Esophagus muscularis mucosa (tissue), 4 donors: ENCODE data around the gene ABCC4. TPM values are rescaled to one million over a fixed set of nuclear protein-coding genes. Genes with fewer than 3 reads are reported as not detected.

Experiments used
- DNase-seq: peaks from one replicate; pipeline ENCODE4 v3.0.0-alpha.2; 2017; ENCODE audit errors: extremely low spot score
- H3K27ac ChIP-seq, 4 donors: fragments of 200-600 bp; sonication (generic); replicated peaks in 1 of 4; 1 replicate in 3 of 4; 2 replicates in 1 of 4; pipeline ENCODE4 v1.5.1; 2016 to 2019; ENCODE audit warnings: mild to moderate bottlenecking in 1 of 4
- H3K27me3 ChIP-seq, 4 donors: fragments of 200-600 bp; sonication (generic); one replicate each; pipeline versions ENCODE4 v1.5.1 to v1.6.0; 2016 to 2019
- H3K36me3 ChIP-seq, 4 donors: fragments of 200-600 bp; sonication (generic); one replicate each; pipeline ENCODE4 v1.5.1; 2016 to 2019
- H3K4me1 ChIP-seq, 4 donors: fragments of 200-600 bp; sonication (generic); one replicate each; pipeline ENCODE4 v1.5.1; 2016 to 2019
- H3K4me3 ChIP-seq, 4 donors: fragments of 200-600 bp; sonication (generic); 1 replicate in 2 of 4; 2 replicates in 2 of 4; pipeline ENCODE4 v1.5.1; 2016 to 2019; ENCODE audit warnings: mild to moderate bottlenecking in 4 of 4, moderate library complexity in 1 of 4
- H3K9me3 ChIP-seq, 4 donors: fragments of 200-600 bp; sonication (generic); 1 replicate in 3 of 4; 2 replicates in 1 of 4; pipeline ENCODE4 v1.5.1; 2016 to 2019
- CTCF ChIP-seq, 3 experiments: fragments of 200-600 bp in 2 of 3; fragments of 450-650 bp in 1 of 3; sonication (generic) in 2 of 3; IDR thresholded peaks; one replicate each; pipeline ENCODE4 v1.5.1; 2017 to 2019; ENCODE audit warnings: antibody characterized with exemption in 3 of 3, mild to moderate bottlenecking in 2 of 3, moderate library complexity in 1 of 3
- EP300 ChIP-seq: sonication (generic); formaldehyde crosslinking; IDR thresholded peaks from one replicate; pipeline ENCODE4 v1.6.1; 2017; ENCODE audit warnings: antibody characterized with exemption
- POLR2A ChIP-seq: fragments of 450-650 bp; IDR thresholded peaks from one replicate; pipeline ENCODE4 v1.6.1; 2017; ENCODE audit warnings: antibody characterized with exemption, moderate library complexity, mild to moderate bottlenecking, low read depth
- POLR2AphosphoS5 ChIP-seq, 2 donors: sonication (generic); formaldehyde crosslinking; IDR thresholded peaks; one replicate each; pipeline ENCODE4 v1.6.1; 2017; ENCODE audit warnings: antibody characterized with exemption in 2 of 2
- WGBS: methylation state at CpG from one replicate; pipeline ENCODE4 v1.1.5; 2018; 5-methylcytosine and 5-hydroxymethylcytosine counted together
- intact Hi-C: fragments of 100-400 bp; cut with DNase I; formaldehyde crosslinking; loops from one replicate; pipeline ENCODE4 v1.15.1; 2023
- total RNA-seq, 4 donors: library from RNA; depleted of rRNA; stranded (reverse); fragments of >200 nt; gene quantifications; one replicate each; pipeline versions ENCODE4 v1.1.0 to v1.2.1, GENCODE V29; 2016

ABCC4 gene
- total RNA-seq, 4 donors from 2014 or later = 5.0 to 6.3 (median 6.0) TPM

- no peak overlapping the region for H3K4me3 ChIP-seq
- no peak for TF ChIP-seq POLR2AphosphoS5 (IDR thresholded peaks at IDR 0.05)
- TF ChIP-seq EP300 = no peak
- TF ChIP-seq CTCF (IDR thresholded peaks at IDR 0.05) = no peak
- no peak for TF ChIP-seq POLR2A
- H3K4me1 ChIP-seq = peaks cover 0 to 12% (median 2%) of the 10 kb centered on the region in 4 donors
- H3K36me3 ChIP-seq = no peaks in the 10 kb centered on the region
- H3K27me3 ChIP-seq = no peaks in the 10 kb centered on the region
- no peak overlapping the region for H3K27ac ChIP-seq
- 98% methylated on average over 3 of the region's 3 CpGs for WGBS
- no peaks in the 10 kb centered on the region for H3K9me3 ChIP-seq
- no peak for DNase-seq
- intact Hi-C loops = no loop called here
Observed at GRCh38 chr13:95129004-95129403, 172.2 kb downstream of the ABCC4 start.

- WGBS = 58% methylated on average over 3 of the region's 3 CpGs
Observed at GRCh38 chr13:95128045-95128643, 173.1 kb downstream of the ABCC4 start.

GRCh38 chr13:95124959-95125358 lies 176.3 kb downstream of the ABCC4 start:
- Histone ChIP-seq H3K27me3 (no peaks in the 10 kb centered on the region), H3K9me3 (no peaks in the 10 kb centered on the region), H3K36me3 (no peaks in the 10 kb centered on the region), H3K4me3 (no peak overlapping the region), H3K4me1 (peaks cover 0 to 12% (median 2%) of the 10 kb centered on the region in 4 donors), H3K27ac (no peak overlapping the region)
- DNase-seq = no peak
- 95% methylated on average over 2 of the region's 2 CpGs for WGBS
- intact Hi-C loops = no loop called here
- TF ChIP-seq EP300 (no peak), CTCF (IDR thresholded peaks at IDR 0.05) (no peak), POLR2A (no peak), POLR2AphosphoS5 (IDR thresholded peaks at IDR 0.05) (no peak)

More at GRCh38 chr13:95128045-95128643, 173.1 kb downstream of the ABCC4 start:
- DNase-seq = no peak
- intact Hi-C loops = no loop called here
- Histone ChIP-seq H3K27ac (no peak overlapping the region), H3K4me1 (peaks cover 0 to 12% (median 2%) of the 10 kb centered on the region in 4 donors), H3K27me3 (no peaks in the 10 kb centered on the region), H3K4me3 (no peak overlapping the region), H3K9me3 (no peaks in the 10 kb centered on the region), H3K36me3 (no peaks in the 10 kb centered on the region)
- TF ChIP-seq EP300 (no peak), POLR2AphosphoS5 (IDR thresholded peaks at IDR 0.05) (no peak), POLR2A (no peak), CTCF (IDR thresholded peaks at IDR 0.05) (no peak)

GRCh38 chr13:95123726-95124125 lies 177.5 kb downstream of the ABCC4 start:
- no peak for DNase-seq

More at GRCh38 chr13:95123726-95124125, 177.5 kb downstream of the ABCC4 start:
- Histone ChIP-seq H3K36me3 (no peaks in the 10 kb centered on the region), H3K9me3 (no peaks in the 10 kb centered on the region), H3K27ac (no peak overlapping the region), H3K4me1 (peaks cover 0 to 12% (median 2%) of the 10 kb centered on the region in 4 donors), H3K27me3 (no peaks in the 10 kb centered on the region), H3K4me3 (no peak overlapping the region)
- 84% methylated on average over 7 of the region's 7 CpGs for WGBS
- TF ChIP-seq EP300 = no peak
- TF ChIP-seq POLR2A = no peak
- TF ChIP-seq POLR2AphosphoS5 (IDR thresholded peaks at IDR 0.05) = no peak
- TF ChIP-seq CTCF (IDR thresholded peaks at IDR 0.05) = no peak
- intact Hi-C loops = no loop called here
